GM23338 (cell line): ENCODE results near the gene SCAMP5. TPM values are rescaled to one million over a fixed set of nuclear protein-coding genes. Genes with fewer than 3 reads are reported as not detected.

Experiments
- ATAC-seq: fragments of 200-7000 bp; cut with Tn5 transposase; 3 replicates; pipeline ENCODE4 v1.9.1; 2020
- DNase-seq: peaks from one replicate; pipeline ENCODE4 v3.0.0-alpha.2; 2015; ENCODE audit warnings: low spot score
- H2AFZ ChIP-seq: fragments of 200-600 bp; sonication (generic); 2 replicates; pipeline ENCODE4 v1.8.0; 2016; ENCODE audit warnings: antibody characterized with exemption, mild to moderate bottlenecking, moderate library complexity
- H3F3A ChIP-seq: fragments of 200-600 bp; sonication (generic); replicated peaks from 2 replicates; pipeline ENCODE4 v1.8.0; 2017; ENCODE audit warnings: antibody characterized with exemption, mixed run types, low read depth
- H3K27ac ChIP-seq: fragments of 200-600 bp; sonication (generic); 2 replicates; pipeline ENCODE4 v1.6.1; 2016; ENCODE audit warnings: low read depth
- H3K27me3 ChIP-seq: fragments of 200-600 bp; sonication (generic); 2 replicates; pipeline ENCODE4 v1.8.0; 2016; ENCODE audit warnings: mild to moderate bottlenecking, mixed run types, moderate library complexity; ENCODE audit not compliant: insufficient read depth
- H3K36me3 ChIP-seq: fragments of 200-600 bp; sonication (generic); 2 replicates; pipeline ENCODE4 v1.8.0; 2016; ENCODE audit warnings: mild to moderate bottlenecking; ENCODE audit not compliant: insufficient read depth
- H3K4me1 ChIP-seq: fragments of 200-600 bp; sonication (generic); 2 replicates; pipeline ENCODE4 v1.8.0; 2016; ENCODE audit warnings: mild to moderate bottlenecking, moderate library complexity; ENCODE audit not compliant: insufficient read depth
- H3K4me2 ChIP-seq: fragments of 200-600 bp; sonication (generic); 2 replicates; pipeline ENCODE4 v1.7.1; 2017; ENCODE audit warnings: mixed run types
- H3K4me3 ChIP-seq: fragments of 200-600 bp; sonication (generic); 2 replicates; pipeline ENCODE4 v1.6.1; 2016; ENCODE audit warnings: mixed run types
- H3K79me2 ChIP-seq: fragments of 200-600 bp; sonication (generic); replicated peaks from 2 replicates; pipeline ENCODE4 v1.8.0; 2017; ENCODE audit warnings: mild to moderate bottlenecking; ENCODE audit not compliant: insufficient read depth
- H3K9me2 ChIP-seq: fragments of 200-600 bp; sonication (generic); 2 replicates; pipeline ENCODE4 v1.8.0; 2017; ENCODE audit not compliant: insufficient read depth
- H4K20me1 ChIP-seq: fragments of 200-600 bp; sonication (generic); replicated peaks from 2 replicates; pipeline ENCODE4 v1.8.0; 2017; ENCODE audit warnings: mild to moderate bottlenecking; ENCODE audit not compliant: insufficient read depth
- H3K27ac Mint-ChIP-seq: 2 replicates; pipeline ENCODE4 v1.8.0; 2020; ENCODE audit warnings: inconsistent platforms, mild to moderate bottlenecking, moderate library complexity, mixed read lengths
- H3K27me3 Mint-ChIP-seq: 3 replicates; pipeline ENCODE4 v1.8.0; 2022; ENCODE audit warnings: low read depth, mild to moderate bottlenecking, moderate library complexity, mixed read lengths, inconsistent platforms; ENCODE audit not compliant: insufficient read depth, poor library complexity
- H3K36me3 Mint-ChIP-seq: 3 replicates; pipeline ENCODE4 v1.8.0; 2021; ENCODE audit warnings: low read depth, mild to moderate bottlenecking, inconsistent platforms, moderate library complexity, mixed read lengths
- H3K4me1 Mint-ChIP-seq: 3 replicates; pipeline ENCODE4 v1.8.0; 2020; ENCODE audit warnings: mild to moderate bottlenecking, inconsistent platforms, mixed read lengths
- H3K4me3 Mint-ChIP-seq: 3 replicates; pipeline ENCODE4 v1.8.0; 2021; ENCODE audit warnings: moderate library complexity, mild to moderate bottlenecking, inconsistent platforms, mixed read lengths
- H3K9me3 Mint-ChIP-seq: 3 replicates; pipeline ENCODE4 v1.8.0; 2020; ENCODE audit warnings: moderate library complexity, mild to moderate bottlenecking, inconsistent platforms, mixed read lengths
- CREB1 ChIP-seq: fragments of 250-450 bp; sonication (Bioruptor Pico); IDR thresholded peaks from 2 replicates; pipeline ENCODE4 v1.5.0; 2020; ENCODE audit warnings: low read depth, mild to moderate bottlenecking, moderate library complexity
- CTCF ChIP-seq, 2 experiments: fragments of 200-600 bp in 1 of 2; sonication (generic) in 1 of 2; conservative IDR thresholded peaks; 2 replicates each; pipeline versions ENCODE4 v1.5.1 to v1.6.1; 2016 to 2017; ENCODE audit warnings: antibody characterized with exemption in 2 of 2, low read depth in 2 of 2, mild to moderate bottlenecking in 2 of 2, moderate library complexity in 1 of 2
- ETS1 ChIP-seq: IDR thresholded peaks from 2 replicates; pipeline ENCODE4 v1.6.1; 2016; ENCODE audit warnings: antibody characterized with exemption
- EZH2phosphoT487 ChIP-seq: fragments of 200-600 bp; sonication (generic); IDR thresholded peaks from one replicate; pipeline ENCODE4 v1.8.1; 2018; ENCODE audit warnings: antibody characterized with exemption; ENCODE audit not compliant: unreplicated experiment
- JUNB ChIP-seq: IDR thresholded peaks from one replicate; pipeline ENCODE4 v1.6.1; 2016; ENCODE audit warnings: antibody characterized with exemption; ENCODE audit not compliant: unreplicated experiment
- NANOG ChIP-seq: IDR thresholded peaks from 2 replicates; pipeline ENCODE4 v1.6.1; 2016; ENCODE audit warnings: antibody characterized with exemption, borderline replicate concordance
- REST ChIP-seq: IDR thresholded peaks from one replicate; pipeline ENCODE4 v1.6.1; 2018; ENCODE audit warnings: antibody characterized with exemption; ENCODE audit not compliant: unreplicated experiment
- STAT1 ChIP-seq: IDR thresholded peaks from one replicate; pipeline ENCODE4 v1.6.1; 2016; ENCODE audit warnings: antibody characterized with exemption; ENCODE audit not compliant: unreplicated experiment
- ZNF114 ChIP-seq: fragments of 250-450 bp; sonication (Bioruptor Pico); IDR thresholded peaks from 2 replicates; pipeline ENCODE4 v1.5.0; 2020; ENCODE audit warnings: mild to moderate bottlenecking, moderate library complexity
- ZNF462 ChIP-seq: fragments of 250-450 bp; sonication (Bioruptor Pico); IDR thresholded peaks from 2 replicates; pipeline ENCODE4 v1.5.0; 2020; ENCODE audit warnings: mild to moderate bottlenecking, moderate library complexity
- polyA plus RNA-seq: library from polyadenylated mRNA; unstranded; fragments of >200 nt; fragmentation: Nextera tagmentation; extraction: Ambion mirVana; gene quantifications from 2 replicates; pipeline ENCODE4 v1.2.1, GENCODE V29; 2016
- total RNA-seq: library from RNA; depleted of rRNA; stranded (reverse); fragments of >200 nt; shearing (Covaris generic); gene quantifications from 2 replicates; pipeline ENCODE4 v1.2.3, GENCODE V29; 2014

The SCAMP5 gene
- total and polyA plus RNA-seq, 2 experiments from 2014 or later: 12.8 to 43.3 TPM

- Mint-ChIP-seq H3K9me3 (no peaks in the 10 kb centered on the region; the same call in 1 of the 3 replicates), H3K27ac (no peak overlapping the region), H3K36me3 (peaks cover 7% of the 10 kb centered on the region; the same call in 2 of the 3 replicates), H3K27me3 (peaks cover 26% of the 10 kb centered on the region), H3K4me3 (no peak overlapping the region; the same call in 2 of the 3 replicates), H3K4me1 (peaks cover 30% of the 10 kb centered on the region)
- H3F3A ChIP-seq: no peaks in the 10 kb centered on the region; the same call in 1 of the 2 replicates
- TF ChIP-seq ZNF114 (CRISPR knock-in tag) (no peak), NANOG (no peak), ETS1 (no peak), JUNB (no peak), EZH2phosphoT487 (no peak), CTCF (conservative IDR thresholded peaks at IDR 0.05; ENCODE audit: low read depth in 2 of 2) (no peak), CREB1 (no peak)
- H2AFZ ChIP-seq: no peak overlapping the region
- H3K4me1 ChIP-seq: peaks cover 22% of the 10 kb centered on the region
- no peak overlapping the region for H3K4me3 ChIP-seq
- H4K20me1 ChIP-seq: peaks cover 13% of the 10 kb centered on the region
- H3K9me2 ChIP-seq: no peaks in the 10 kb centered on the region
- H3K27me3 ChIP-seq: peaks cover 17% of the 10 kb centered on the region
- peaks cover 12% of the 10 kb centered on the region for H3K79me2 ChIP-seq
- no peak overlapping the region for H3K27ac ChIP-seq
- no peaks in the 10 kb centered on the region for H3K36me3 ChIP-seq
- ATAC-seq: no peak
- H3K4me2 ChIP-seq: no peak overlapping the region
- no peak for DNase-seq
Measured at GRCh38 chr15:74951006-74951405, 44.4 kb upstream of the SCAMP5 start.

- H3K9me2 ChIP-seq: no peaks in the 10 kb centered on the region
- H3K4me2 ChIP-seq: peak overlapping the region; percentile 100
- no peaks in the 10 kb centered on the region; the same call in 1 of the 3 replicates for H3K9me3 Mint-ChIP-seq
- H4K20me1 ChIP-seq: peaks cover 13% of the 10 kb centered on the region
- H3K27ac Mint-ChIP-seq: no peak overlapping the region
- H3K27me3 ChIP-seq: peaks cover 43% of the 10 kb centered on the region
- H3K4me3 ChIP-seq: peak overlapping the region; percentile 80
- H3F3A ChIP-seq: peaks cover 9% of the 10 kb centered on the region; the same call in 1 of the 2 replicates
- H3K27me3 Mint-ChIP-seq: peaks cover 47% of the 10 kb centered on the region
- ATAC-seq (no peak), DNase-seq (no peak)
- H3K36me3 ChIP-seq: no peaks in the 10 kb centered on the region
- peaks cover 32% of the 10 kb centered on the region for H3K4me1 ChIP-seq
- peak overlapping the region; percentile 81 for H3K4me3 Mint-ChIP-seq
- H3K4me1 Mint-ChIP-seq: peaks cover 40% of the 10 kb centered on the region
- no peak overlapping the region for H2AFZ ChIP-seq
- peaks cover 7% of the 10 kb centered on the region; the same call in 2 of the 3 replicates for H3K36me3 Mint-ChIP-seq
- peaks cover 12% of the 10 kb centered on the region for H3K79me2 ChIP-seq
- H3K27ac ChIP-seq: no peak overlapping the region
- TF ChIP-seq REST (no peak), NANOG (no peak), STAT1 (no peak), ZNF462 (CRISPR knock-in tag) (no peak), JUNB (no peak)
Measured at GRCh38 chr15:74954515-74954914, 40.8 kb upstream of the SCAMP5 start.
